H9 (cell line): ENCODE results near the gene FNDC7. TPM values are rescaled to one million over a fixed set of nuclear protein-coding genes. Genes with fewer than 3 reads are reported as not detected.
"Not testable (repeated sequence)": the region's sequence is repeated elsewhere in the genome, so short reads cannot be mapped to it uniquely, and the experiment has no call there.

Source experiments
- DNase-seq: peaks from one replicate; pipeline ENCODE4 v3.0.0-alpha.2; 2017
- H2AFZ ChIP-seq: one replicate; pipeline ENCODE4 v1.6.1; 2013; ENCODE audit warnings: mild to moderate bottlenecking, low read length, control low read depth, moderate library complexity
- H2AK5ac ChIP-seq: 2 replicates; pipeline ENCODE4 v1.6.1; 2013; ENCODE audit warnings: low read length, control low read depth, mixed read lengths; ENCODE audit not compliant: insufficient read length
- H2BK120ac ChIP-seq: one replicate; pipeline ENCODE4 v1.6.1; 2013; ENCODE audit warnings: low read depth, mild to moderate bottlenecking, low read length, control low read depth, inconsistent platforms; ENCODE audit not compliant: poor library complexity, severe bottlenecking
- H2BK12ac ChIP-seq: 2 replicates; pipeline ENCODE4 v1.6.1; 2013; ENCODE audit warnings: low read length, control low read depth, mixed read lengths, low read depth; ENCODE audit not compliant: insufficient read length
- H2BK15ac ChIP-seq: 2 replicates; pipeline ENCODE4 v1.6.1; 2013; ENCODE audit warnings: low read depth, low read length, control low read depth
- H2BK20ac ChIP-seq: one replicate; pipeline ENCODE4 v1.6.1; 2013; ENCODE audit warnings: low read depth, mild to moderate bottlenecking, low read length, control low read depth, inconsistent platforms; ENCODE audit not compliant: poor library complexity, severe bottlenecking
- H2BK5ac ChIP-seq: 2 replicates; pipeline ENCODE4 v1.6.1; 2013; ENCODE audit warnings: low read length, control low read depth, mixed read lengths; ENCODE audit not compliant: insufficient read length
- H3K14ac ChIP-seq: 2 replicates; pipeline ENCODE4 v1.6.1; 2013; ENCODE audit warnings: low read length, control low read depth; ENCODE audit not compliant: insufficient read depth
- H3K18ac ChIP-seq: 2 replicates; pipeline ENCODE4 v1.6.1; 2013; ENCODE audit warnings: low read depth, mild to moderate bottlenecking, mixed read lengths, low read length, control low read depth; ENCODE audit not compliant: insufficient read length
- H3K23ac ChIP-seq: 2 replicates; pipeline ENCODE4 v1.6.1; 2013; ENCODE audit warnings: low read length, control low read depth, mixed read lengths, low read depth; ENCODE audit not compliant: insufficient read length
- H3K23me2 ChIP-seq: 2 replicates; pipeline ENCODE4 v1.6.1; 2013; ENCODE audit warnings: low read depth, mild to moderate bottlenecking, mixed read lengths, low read length, control low read depth; ENCODE audit not compliant: insufficient read length, poor library complexity, severe bottlenecking
- H3K27ac ChIP-seq: 2 replicates; pipeline ENCODE4 v1.5.1; 2013; ENCODE audit warnings: low read length, control low read depth, mixed read lengths, low read depth; ENCODE audit not compliant: insufficient read length
- H3K27me3 ChIP-seq: 2 replicates; pipeline ENCODE4 v1.6.1; 2013; ENCODE audit warnings: low read length, control low read depth, inconsistent platforms; ENCODE audit not compliant: insufficient read depth
- H3K4ac ChIP-seq: 2 replicates; pipeline ENCODE4 v1.6.1; 2013; ENCODE audit warnings: low read depth, mild to moderate bottlenecking, control low read depth, inconsistent platforms, low read length, moderate library complexity
- H3K4me1 ChIP-seq: 2 replicates; pipeline ENCODE4 v1.6.1; 2013; ENCODE audit warnings: low read length, control low read depth, inconsistent platforms; ENCODE audit not compliant: insufficient read depth
- H3K4me2 ChIP-seq: 2 replicates; pipeline ENCODE4 v1.6.1; 2013; ENCODE audit warnings: low read length, control low read depth, mixed read lengths; ENCODE audit not compliant: insufficient read length, insufficient read depth
- H3K56ac ChIP-seq: 2 replicates; pipeline ENCODE4 v1.6.1; 2013; ENCODE audit warnings: low read depth, mild to moderate bottlenecking, mixed read lengths, low read length, control low read depth; ENCODE audit not compliant: insufficient read length
- H3K79me1 ChIP-seq: 2 replicates; pipeline ENCODE4 v1.6.1; 2013; ENCODE audit warnings: low read depth, mild to moderate bottlenecking, moderate library complexity, low read length, control low read depth, inconsistent platforms; ENCODE audit not compliant: insufficient read depth, poor library complexity, severe bottlenecking
- H3K79me2 ChIP-seq: 2 replicates; pipeline ENCODE4 v1.6.1; 2013; ENCODE audit warnings: low read length, control low read depth, inconsistent platforms; ENCODE audit not compliant: insufficient read depth
- H3K9ac ChIP-seq: 2 replicates; pipeline ENCODE4 v1.6.1; 2013; ENCODE audit warnings: low read length, control low read depth, mixed read lengths; ENCODE audit not compliant: insufficient read length; ENCODE audit errors: extremely low read depth
- H3K9me3 ChIP-seq: one replicate; pipeline ENCODE4 v1.6.1; 2013; ENCODE audit warnings: low read depth, low read length, inconsistent platforms; ENCODE audit not compliant: control insufficient read depth
- H3T11ph ChIP-seq: one replicate; pipeline ENCODE4 v1.6.1; 2013; ENCODE audit warnings: mild to moderate bottlenecking, low read length, control low read depth, inconsistent platforms
- H4K20me1 ChIP-seq: one replicate; pipeline ENCODE4 v1.6.1; 2013; ENCODE audit not compliant: control insufficient read depth, insufficient read length, insufficient read depth
- H4K5ac ChIP-seq: 2 replicates; pipeline ENCODE4 v1.6.1; 2013; ENCODE audit warnings: low read depth, mild to moderate bottlenecking, mixed read lengths, low read length, control low read depth; ENCODE audit not compliant: insufficient read length
- H4K8ac ChIP-seq: replicated peaks from 2 replicates; pipeline ENCODE4 v1.6.1; 2013; ENCODE audit warnings: low read length, control low read depth, mixed read lengths, low read depth; ENCODE audit not compliant: insufficient read length
- H4K91ac ChIP-seq: 2 replicates; pipeline ENCODE4 v1.6.1; 2013; ENCODE audit warnings: low read depth, mild to moderate bottlenecking, moderate library complexity, mixed read lengths, low read length, control low read depth; ENCODE audit not compliant: insufficient read length
- H3K27ac Mint-ChIP-seq, 3 experiments: 2 replicates in 2 of 3; 3 replicates in 1 of 3; pipeline ENCODE4 v1.8.0; 2020 to 2021; ENCODE audit warnings: mixed read lengths in 3 of 3, mild to moderate bottlenecking in 1 of 3, moderate library complexity in 1 of 3
- H3K27me3 Mint-ChIP-seq: 2 replicates; pipeline ENCODE4 v1.8.0; 2021; ENCODE audit warnings: low read depth, mild to moderate bottlenecking, moderate library complexity, mixed read lengths
- H3K36me3 Mint-ChIP-seq, 3 experiments: 2 replicates in 2 of 3; 3 replicates in 1 of 3; pipeline ENCODE4 v1.8.0; 2020 to 2021; ENCODE audit warnings: low read depth in 3 of 3, mixed read lengths in 3 of 3; ENCODE audit not compliant: insufficient read depth in 1 of 3
- H3K4me1 Mint-ChIP-seq, 2 experiments: 2 replicates each; pipeline ENCODE4 v1.8.0; 2020; ENCODE audit warnings: mixed read lengths in 2 of 2
- H3K4me3 Mint-ChIP-seq, 2 experiments: 2 replicates in 1 of 2; 3 replicates in 1 of 2; pipeline ENCODE4 v1.8.0; 2020 to 2021; ENCODE audit warnings: mild to moderate bottlenecking in 2 of 2, mixed read lengths in 2 of 2, moderate library complexity in 1 of 2
- H3K9me3 Mint-ChIP-seq, 2 experiments: 2 replicates in 1 of 2; 3 replicates in 1 of 2; pipeline ENCODE4 v1.8.0; 2020; ENCODE audit warnings: mild to moderate bottlenecking in 2 of 2, mixed read lengths in 2 of 2, moderate library complexity in 1 of 2
- CTCF ChIP-seq: fragments of 200-600 bp; sonication (generic); conservative IDR thresholded peaks from 3 replicates; pipeline ENCODE4 v1.8.0; 2021; ENCODE audit warnings: antibody characterized with exemption, mild to moderate bottlenecking
- WGBS: extraction: QIAGEN DNeasy Blood & Tissue Kit; methylation state at CpG from one replicate; pipeline ENCODE4 v1.1.7; 2013; ENCODE audit warnings: missing lambda C conversion rate, low lambda C conversion rate, mixed read lengths; ENCODE audit not compliant: insufficient read length; ENCODE audit errors: extremely low coverage; 5-methylcytosine and 5-hydroxymethylcytosine counted together
- total RNA-seq: library from RNA; stranded (reverse); gene quantifications from 2 replicates; pipeline ENCODE4 v1.2.1, GENCODE V29; 2021

Gene FNDC7
- total RNA-seq, 1 experiment from 2014 or later = 0.13 TPM

GRCh38 chr1:108665771-108666170 is 46.9 kb upstream of the FNDC7 start:
- WGBS = no CpG with 5 or more reads among the region's 1 CpG
- no peak overlapping the region for H3K14ac ChIP-seq
- 0 out of 5 replicates have a peak, but pooled peaks cover 0 to 1% of the 10 kb centered on the region in 2 experiments for H3K9me3 Mint-ChIP-seq

GRCh38 chr1:108667422-108667821 is 45.3 kb upstream of the FNDC7 start:
- not testable (repeated sequence) for H2BK120ac ChIP-seq, H2BK5ac ChIP-seq, H3K4ac ChIP-seq, H3K79me2 ChIP-seq, H3K18ac ChIP-seq, H3K36me3 Mint-ChIP-seq, H3K27me3 ChIP-seq, H3K4me2 ChIP-seq, H3K9me3 ChIP-seq, H3T11ph ChIP-seq, H2BK15ac ChIP-seq, H3K27ac ChIP-seq, H3K4me1 ChIP-seq, H4K8ac ChIP-seq, H3K27ac Mint-ChIP-seq, H2AK5ac ChIP-seq, H3K56ac ChIP-seq, H3K23ac ChIP-seq, H4K20me1 ChIP-seq, H3K9ac ChIP-seq, H4K91ac ChIP-seq, DNase-seq, H3K9me3 Mint-ChIP-seq, H2AFZ ChIP-seq, H2BK12ac ChIP-seq, H3K23me2 ChIP-seq, H3K4me1 Mint-ChIP-seq, H3K79me1 ChIP-seq, H4K5ac ChIP-seq, H3K14ac ChIP-seq, H2BK20ac ChIP-seq, H3K4me3 Mint-ChIP-seq
- WGBS = no CpG with 5 or more reads among the region's 28 CpGs
- H3K27me3 Mint-ChIP-seq = peaks cover 11% of the 10 kb centered on the region

More at GRCh38 chr1:108665771-108666170, 46.9 kb upstream of the FNDC7 start:
- Histone ChIP-seq H3K27ac (no peak overlapping the region), H3K4me2 (no peak overlapping the region), H3K9ac (no peak overlapping the region), H2BK12ac (no peak overlapping the region), H2BK20ac (no peak overlapping the region), H3K18ac (no peak overlapping the region), H3K56ac (no peak overlapping the region), H4K5ac (no peak overlapping the region), H3T11ph (no peak overlapping the region), H3K4ac (no peak overlapping the region), H3K79me2 (no peaks in the 10 kb centered on the region), H3K79me1 (no peaks in the 10 kb centered on the region), H3K23ac (no peak overlapping the region), H3K27me3 (no peaks in the 10 kb centered on the region; the same call in 1 of the 2 replicates), H4K91ac (no peak overlapping the region), H3K9me3 (no peaks in the 10 kb centered on the region), H2AFZ (no peak overlapping the region), H2BK120ac (no peak overlapping the region), H2AK5ac (no peak overlapping the region), H4K8ac (no peak overlapping the region), H2BK15ac (no peak overlapping the region), H3K4me1 (no peaks in the 10 kb centered on the region), H3K23me2 (peaks cover 6% of the 10 kb centered on the region), H2BK5ac (no peak overlapping the region), H4K20me1 (no peaks in the 10 kb centered on the region)
- Mint-ChIP-seq H3K27me3 (peaks cover 26% of the 10 kb centered on the region), H3K4me1 (peaks cover 0 to 3% of the 10 kb centered on the region in 2 experiments; a peak in 1 of 4 replicates), H3K27ac (no peak overlapping the region), H3K36me3 (peaks cover 0 to 4% (median 3%) of the 10 kb centered on the region in 3 experiments; a peak in 2 of 7 replicates), H3K4me3 (no peak overlapping the region)
- TF ChIP-seq CTCF = no peak
- DNase-seq = no peak
